Osteoblast (primary cell): ENCODE data around the gene SETD3. TPM values are rescaled to one million over a fixed set of nuclear protein-coding genes. Genes with fewer than 3 reads are reported as not detected.

Source experiments
- DNase-seq: peaks from one replicate; pipeline ENCODE4 v3.0.0; 2011; ENCODE audit warnings: low spot score, mixed read lengths; ENCODE audit not compliant: insufficient read length; ENCODE audit errors: missing footprints
- H2AFZ ChIP-seq: 2 replicates; pipeline ENCODE4 v1.6.0; 2011; ENCODE audit warnings: mild to moderate bottlenecking, low read length
- H3K27ac ChIP-seq: 2 replicates; pipeline ENCODE4 v1.5.1; 2011; ENCODE audit warnings: mild to moderate bottlenecking, low read depth, low read length, moderate library complexity
- H3K27me3 ChIP-seq: 2 replicates; pipeline ENCODE4 v1.6.0; 2012; ENCODE audit warnings: mild to moderate bottlenecking, control low read depth, inconsistent platforms, low read length, moderate library complexity; ENCODE audit not compliant: insufficient read depth
- H3K36me3 ChIP-seq: 2 replicates; pipeline ENCODE4 v1.5.1; 2011; ENCODE audit warnings: mild to moderate bottlenecking, low read length, control low read depth, moderate library complexity; ENCODE audit not compliant: insufficient read depth
- H3K4me1 ChIP-seq: 2 replicates; pipeline ENCODE4 v1.5.1; 2011; ENCODE audit warnings: mild to moderate bottlenecking, low read length, control low read depth, moderate library complexity; ENCODE audit not compliant: insufficient read depth
- H3K4me2 ChIP-seq: 2 replicates; pipeline ENCODE4 v1.6.0; 2011; ENCODE audit warnings: mild to moderate bottlenecking, low read length; ENCODE audit not compliant: insufficient read depth
- H3K4me3 ChIP-seq: fragments of 200-600 bp; sonication (generic); 3 replicates; pipeline ENCODE4 v1.5.1; 2012; ENCODE audit warnings: mild to moderate bottlenecking, low read length, inconsistent platforms; ENCODE audit not compliant: insufficient read depth
- H3K79me2 ChIP-seq: 2 replicates; pipeline ENCODE4 v1.6.0; 2012; ENCODE audit warnings: mild to moderate bottlenecking, low read length, control low read depth, inconsistent platforms; ENCODE audit not compliant: insufficient read depth
- H3K9me3 ChIP-seq: 2 replicates; pipeline ENCODE4 v1.5.1; 2011; ENCODE audit warnings: low read depth, low read length, control low read depth
- H4K20me1 ChIP-seq: 2 replicates; pipeline ENCODE4 v1.6.0; 2012; ENCODE audit warnings: mild to moderate bottlenecking, low read length, control low read depth; ENCODE audit not compliant: insufficient read depth
- CTCF ChIP-seq: IDR thresholded peaks from 2 replicates; pipeline ENCODE4 v1.5.1; 2011; ENCODE audit warnings: mild to moderate bottlenecking, low read depth, low read length, moderate library complexity; ENCODE audit errors: extremely low read depth
- total RNA-seq: library from RNA; depleted of rRNA; stranded (reverse); fragments of >200 nt; gene quantifications from 2 replicates; pipeline ENCODE4 v1.2.3, GENCODE V29; 2012

SETD3 gene
- total RNA-seq, 1 donor, result 65.1 TPM

GRCh38 chr14:99523704-99524055 lies 43.0 kb upstream of the SETD3 start:
- no peaks in the 10 kb centered on the region for H3K27me3 ChIP-seq
- H2AFZ ChIP-seq, result no peak overlapping the region
- peaks cover 10% of the 10 kb centered on the region for H3K4me1 ChIP-seq
- no peaks in the 10 kb centered on the region for H3K36me3 ChIP-seq
- no peak overlapping the region for H3K4me3 ChIP-seq
- no peak overlapping the region for H3K27ac ChIP-seq
- H3K9me3 ChIP-seq, result no peaks in the 10 kb centered on the region
- DNase-seq, result no peak
- no peak overlapping the region for H3K4me2 ChIP-seq
- H4K20me1 ChIP-seq, result peaks cover 3% of the 10 kb centered on the region
- H3K79me2 ChIP-seq, result no peaks in the 10 kb centered on the region
- TF ChIP-seq CTCF, result no peak

DNA sequence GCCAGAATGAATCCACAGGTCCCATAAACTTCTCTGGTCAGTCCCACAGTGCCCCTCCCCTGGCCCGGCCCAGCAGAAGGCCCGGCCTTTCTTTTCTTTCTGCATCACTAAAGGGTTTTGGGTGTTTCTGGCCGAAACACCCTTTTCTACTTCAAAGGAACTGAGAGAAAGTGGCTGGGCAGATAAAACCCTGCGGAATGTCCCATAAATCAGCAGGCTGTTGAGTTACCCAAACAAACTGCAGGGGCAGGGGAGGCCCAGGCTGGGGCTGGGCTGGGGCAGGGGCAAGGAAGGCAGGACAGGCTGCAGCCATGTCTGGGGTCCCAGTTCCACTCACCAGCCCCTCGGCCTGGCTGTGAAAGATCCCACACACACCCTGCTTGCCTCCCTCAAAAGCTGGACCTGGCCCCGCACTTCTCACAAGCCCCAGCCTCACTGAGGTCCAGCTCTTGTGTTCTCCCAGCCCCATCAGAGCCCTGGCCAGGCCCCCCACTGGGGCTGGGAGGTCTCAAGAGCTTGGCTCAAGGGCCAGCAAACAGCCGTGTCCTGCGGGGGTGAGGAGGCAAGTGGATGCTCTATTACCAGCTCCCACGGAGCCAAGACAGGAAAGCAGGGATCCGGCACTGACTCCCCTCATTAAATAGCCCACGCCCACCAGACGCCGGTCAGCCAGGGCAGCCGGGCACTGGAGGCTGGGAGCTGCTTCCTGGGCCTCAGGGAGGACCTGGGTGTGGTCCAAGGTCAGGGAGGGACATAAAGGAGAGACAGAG lies 42.5 kb upstream of the SETD3 start:
- Histone ChIP-seq H3K27me3 (no peaks in the 10 kb centered on the region), H4K20me1 (peaks cover 6% of the 10 kb centered on the region), H2AFZ (no peak overlapping the region), H3K79me2 (no peaks in the 10 kb centered on the region), H3K4me2 (no peak overlapping the region), H3K4me1 (peaks cover 10% of the 10 kb centered on the region), H3K9me3 (no peaks in the 10 kb centered on the region), H3K4me3 (no peak overlapping the region), H3K27ac (no peak overlapping the region), H3K36me3 (no peaks in the 10 kb centered on the region)
- DNase-seq, result peak; percentile 84
- TF ChIP-seq CTCF, result no peak

DNA sequence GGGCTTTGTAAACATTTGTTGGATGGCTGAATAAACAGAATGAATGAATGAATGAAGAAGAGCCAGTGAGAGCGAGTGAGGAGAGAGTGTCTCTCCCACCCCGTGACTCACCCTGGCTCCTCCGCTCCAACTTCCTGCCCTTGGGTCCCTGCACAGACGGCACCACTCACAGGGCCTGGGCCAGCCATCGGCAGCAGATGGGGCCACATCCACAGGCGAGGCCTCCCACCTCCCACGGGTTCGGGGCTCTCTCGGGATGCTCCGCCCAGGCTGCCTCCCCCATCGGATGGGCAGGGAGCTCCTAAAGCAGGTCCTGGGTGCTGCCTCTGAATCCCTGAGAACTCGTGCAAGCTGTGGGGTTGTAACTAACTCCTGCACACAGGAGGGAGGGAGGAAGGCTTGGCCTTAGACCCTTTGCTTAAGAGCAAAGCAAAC lies 41.8 kb upstream of the SETD3 start:
- no peak overlapping the region for H3K4me3 ChIP-seq
- no peaks in the 10 kb centered on the region for H3K36me3 ChIP-seq
- DNase-seq, result peak; percentile 95
- no peak overlapping the region for H3K4me2 ChIP-seq
- H3K27me3 ChIP-seq, result no peaks in the 10 kb centered on the region
- H3K27ac ChIP-seq, result no peak overlapping the region
- H3K9me3 ChIP-seq, result no peaks in the 10 kb centered on the region
- peak overlapping the region; percentile 47 for H2AFZ ChIP-seq
- TF ChIP-seq CTCF, result no peak
- peaks cover 10% of the 10 kb centered on the region for H3K4me1 ChIP-seq
- H3K79me2 ChIP-seq, result no peaks in the 10 kb centered on the region
- peaks cover 6% of the 10 kb centered on the region for H4K20me1 ChIP-seq

- peaks cover 10% of the 10 kb centered on the region for H3K4me1 ChIP-seq
- H3K27me3 ChIP-seq, result no peaks in the 10 kb centered on the region
- H3K36me3 ChIP-seq, result no peaks in the 10 kb centered on the region
- DNase-seq, result peak; percentile 46
- H4K20me1 ChIP-seq, result peaks cover 6% of the 10 kb centered on the region
- no peak for TF ChIP-seq CTCF
- no peak overlapping the region for H3K27ac ChIP-seq
- no peak overlapping the region for H3K4me2 ChIP-seq
- H3K79me2 ChIP-seq, result no peaks in the 10 kb centered on the region
- H3K4me3 ChIP-seq, result no peak overlapping the region
- H2AFZ ChIP-seq, result no peak overlapping the region
- H3K9me3 ChIP-seq, result no peaks in the 10 kb centered on the region
Measured at GRCh38 chr14:99522025-99522401, 41.4 kb upstream of the SETD3 start.
